ENCODE data around the gene PNPLA6.

PNPLA6 gene

DNA sequence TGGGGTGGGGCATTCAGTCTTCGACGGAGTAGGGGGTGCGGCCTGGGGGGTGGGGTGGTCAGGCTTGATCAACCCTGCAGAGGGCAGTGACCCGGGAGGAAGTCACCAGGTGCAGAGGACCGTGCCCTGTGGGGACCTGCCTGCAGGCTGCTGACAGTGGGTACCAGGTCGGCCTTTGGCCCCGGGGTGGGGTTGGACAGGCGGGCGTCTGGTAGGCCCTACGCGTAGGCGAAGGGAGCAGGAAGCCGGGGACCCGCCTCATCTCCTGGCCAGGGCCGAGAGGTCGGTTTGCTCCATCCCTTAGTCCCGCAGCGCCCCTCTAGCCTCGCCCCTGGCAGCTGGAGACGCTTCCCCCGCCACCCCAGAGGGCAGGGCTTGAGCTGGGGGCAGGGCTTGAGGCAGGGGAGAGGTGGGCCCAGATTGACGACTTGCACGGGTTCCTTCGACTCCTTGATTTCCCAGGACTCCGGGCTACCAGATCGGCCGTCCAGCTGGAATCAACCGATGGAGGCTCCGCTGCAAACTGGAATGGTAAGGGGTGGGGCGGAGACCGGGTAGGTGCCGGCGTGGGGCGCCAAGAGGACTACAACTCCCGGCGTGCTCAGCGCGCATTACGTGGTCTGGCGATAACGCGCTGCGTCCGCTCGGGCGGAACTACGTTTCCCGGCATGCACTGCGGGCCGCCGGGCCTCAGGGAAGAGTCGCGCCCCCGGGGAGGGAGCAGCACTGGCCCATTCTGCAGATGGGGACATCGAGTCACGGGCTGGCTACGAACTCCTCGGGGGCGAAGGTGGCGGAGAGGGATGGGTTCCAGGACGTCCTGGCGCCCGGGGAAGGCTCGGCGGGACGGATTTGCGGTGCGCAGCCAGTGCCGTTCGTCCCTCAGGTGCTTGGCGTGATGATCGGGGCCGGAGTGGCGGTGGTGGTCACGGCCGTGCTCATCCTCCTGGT, at the start of gene PNPLA6:
PNPLA6 (plus strand) TSS at position 671 of the 951 bp plus-strand sequence; CDS start at position 743, 72 bp downstream.
- DNase-seq (ENCODE audit: low read depth in 2 of 3, low spot score in 2 of 3), result peak; percentile 84 to 90 (median 87)

DNA sequence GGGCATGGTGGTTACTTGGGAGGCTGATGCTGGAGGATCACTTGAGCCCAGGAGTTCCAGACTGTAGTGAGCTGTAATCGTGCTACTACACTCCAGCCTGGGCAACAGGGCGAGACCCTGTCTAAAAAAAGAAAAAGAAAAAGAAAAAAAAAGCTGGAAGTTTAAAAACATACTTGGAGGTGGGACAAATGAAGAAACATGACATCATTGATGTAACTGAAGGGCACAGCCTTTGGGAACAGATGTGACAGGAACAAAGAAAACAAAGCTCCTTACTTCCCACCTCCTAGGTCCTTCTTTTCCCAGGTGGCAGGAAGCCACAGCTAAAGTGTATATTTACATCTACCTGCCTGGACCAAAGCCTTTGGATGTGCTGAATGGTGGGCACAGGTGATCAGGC, 48.6 kb upstream of the PNPLA6 start:
- no peak for DNase-seq (ENCODE audit: low read depth in 2 of 3, low spot score in 2 of 3)

GRCh38 chr19:7488736-7489353, 46.7 kb upstream of the PNPLA6 start, which contains the start of gene PEX11G:
Gene PEX11G (minus strand): TSS chr19:7489035. CDS start chr19:7489010, 25 bp downstream.
- peak; percentile 81 to 89 (median 87) for DNase-seq (ENCODE audit: low read depth in 2 of 3, low spot score in 2 of 3)

DNA sequence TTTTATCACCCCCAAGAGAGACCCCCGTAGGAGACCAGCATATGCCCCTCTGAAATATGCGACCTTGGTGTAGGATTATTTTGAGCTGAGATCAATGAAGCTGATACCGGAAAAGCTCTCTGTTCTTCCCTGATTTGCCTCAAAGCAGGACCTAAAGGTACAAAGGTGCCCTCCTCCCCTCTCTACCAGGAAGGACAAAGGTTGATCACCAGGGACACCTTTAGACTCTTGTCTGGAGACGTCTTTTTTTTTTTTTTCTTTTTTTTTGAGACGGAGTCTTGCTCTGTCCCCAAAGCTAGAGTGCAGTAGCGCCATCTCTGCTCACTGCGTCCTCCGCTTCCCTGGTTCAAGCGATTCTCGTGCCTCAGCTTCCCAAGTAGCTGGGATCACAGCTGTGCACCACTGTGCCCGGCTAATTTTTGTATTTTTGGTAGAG, 45.9 kb upstream of the PNPLA6 start:
- DNase-seq (ENCODE audit: low read depth in 2 of 3, low spot score in 2 of 3), result no peak

GRCh38 chr19:7492142-7492541, 43.4 kb upstream of the PNPLA6 start:
- DNase-seq (ENCODE audit: low read depth in 2 of 3, low spot score in 2 of 3), result peak in 1 of 3 experiments; percentile 35

DNA sequence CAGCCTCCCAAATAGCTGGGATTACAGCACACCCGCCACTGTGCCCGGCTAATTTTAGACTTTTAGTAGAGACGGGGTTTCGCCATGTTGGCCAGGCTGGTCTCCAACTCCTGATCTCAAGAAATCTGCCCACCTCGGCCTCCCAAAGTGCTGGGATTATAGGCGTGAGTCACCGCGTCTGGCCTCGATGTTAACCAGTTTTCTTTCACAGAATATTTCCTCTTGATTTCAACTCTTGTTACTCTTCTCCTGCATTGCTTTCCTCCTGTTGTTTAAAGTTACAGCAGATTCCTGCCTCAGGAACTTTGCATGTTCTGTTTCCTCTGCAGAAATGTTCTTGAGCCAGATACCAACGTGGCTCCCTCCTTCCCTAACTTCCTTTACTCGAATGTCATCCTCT, 43.0 kb upstream of the PNPLA6 start:
- no peak for DNase-seq (ENCODE audit: low read depth in 2 of 3, low spot score in 2 of 3)

- DNase-seq (ENCODE audit: low read depth in 2 of 3, low spot score in 2 of 3), result no peak
Observed at GRCh38 chr19:7494416-7495098, 41.0 kb upstream of the PNPLA6 start.

DNA sequence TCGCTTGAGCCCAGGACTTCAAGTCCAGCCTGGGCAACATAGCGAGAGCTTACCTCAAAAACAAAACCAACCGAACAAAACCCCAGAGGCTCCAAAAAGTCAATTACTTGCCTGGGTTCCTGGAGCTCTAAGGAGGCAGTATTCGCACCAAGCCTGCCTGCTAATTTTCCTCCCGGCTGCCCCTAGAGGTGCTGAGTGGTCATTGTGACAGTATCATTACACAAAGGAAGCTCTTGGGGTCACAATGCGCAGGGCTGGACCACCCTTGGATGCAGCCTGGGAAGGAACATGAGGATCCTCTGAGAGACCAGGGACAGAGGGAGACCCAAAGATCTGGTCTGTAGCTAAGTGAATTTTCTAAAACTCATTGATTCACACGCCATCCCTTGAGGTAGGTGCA, 38.2 kb upstream of the PNPLA6 start:
- DNase-seq (ENCODE audit: low read depth in 2 of 3, low spot score in 2 of 3), result no peak

GRCh38 chr19:7500811-7501450, 34.6 kb upstream of the PNPLA6 start:
- peak in 2 of 3 experiments; percentile 28 to 38 for DNase-seq (ENCODE audit: low read depth in 2 of 3, low spot score in 2 of 3)

DNA sequence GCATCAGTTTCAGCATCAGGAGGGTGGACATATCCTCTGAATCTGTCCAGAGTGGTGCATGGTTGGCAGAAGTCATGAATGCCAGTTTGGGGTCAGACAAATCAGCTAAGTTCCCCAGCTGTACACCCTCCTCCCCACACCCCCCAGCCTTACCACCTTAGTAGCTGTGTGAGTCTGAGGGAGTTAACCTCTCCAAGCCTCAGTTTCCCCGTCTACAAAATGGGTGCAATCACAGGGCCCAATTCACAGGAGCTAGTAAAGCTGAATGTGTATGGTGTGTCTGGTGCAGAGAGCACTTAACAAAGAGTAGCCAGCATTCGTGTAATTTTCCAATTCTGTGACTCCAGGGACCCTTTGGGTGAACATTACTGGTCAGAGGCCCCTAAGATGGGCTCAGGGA, 33.0 kb upstream of the PNPLA6 start:
- no peak for DNase-seq (ENCODE audit: low read depth in 2 of 3, low spot score in 2 of 3)

GRCh38 chr19:7504684-7505083, 30.8 kb upstream of the PNPLA6 start:
- no peak for DNase-seq (ENCODE audit: low read depth in 2 of 3, low spot score in 2 of 3)

DNA sequence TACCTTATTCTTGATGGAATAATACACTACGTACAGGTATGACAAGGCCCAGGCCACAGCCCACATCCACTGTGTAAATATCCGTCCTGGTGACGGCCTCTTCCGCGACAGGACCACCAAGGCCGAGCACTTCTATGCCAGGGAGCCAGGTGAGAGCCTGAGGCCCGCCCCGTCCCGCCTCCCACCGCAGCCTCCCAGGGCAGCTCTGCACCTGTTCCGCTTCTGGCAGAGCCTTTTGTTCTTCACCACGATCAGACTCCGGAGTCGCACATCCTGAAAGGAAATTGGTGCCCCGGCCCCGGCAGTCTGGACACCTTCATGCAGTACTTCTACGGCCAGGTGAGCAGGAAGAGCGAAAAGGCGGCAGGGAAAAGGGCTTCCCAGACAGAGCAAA, 30.2 kb upstream of the PNPLA6 start:
- no peak for DNase-seq (ENCODE audit: low read depth in 2 of 3, low spot score in 2 of 3)

DNA sequence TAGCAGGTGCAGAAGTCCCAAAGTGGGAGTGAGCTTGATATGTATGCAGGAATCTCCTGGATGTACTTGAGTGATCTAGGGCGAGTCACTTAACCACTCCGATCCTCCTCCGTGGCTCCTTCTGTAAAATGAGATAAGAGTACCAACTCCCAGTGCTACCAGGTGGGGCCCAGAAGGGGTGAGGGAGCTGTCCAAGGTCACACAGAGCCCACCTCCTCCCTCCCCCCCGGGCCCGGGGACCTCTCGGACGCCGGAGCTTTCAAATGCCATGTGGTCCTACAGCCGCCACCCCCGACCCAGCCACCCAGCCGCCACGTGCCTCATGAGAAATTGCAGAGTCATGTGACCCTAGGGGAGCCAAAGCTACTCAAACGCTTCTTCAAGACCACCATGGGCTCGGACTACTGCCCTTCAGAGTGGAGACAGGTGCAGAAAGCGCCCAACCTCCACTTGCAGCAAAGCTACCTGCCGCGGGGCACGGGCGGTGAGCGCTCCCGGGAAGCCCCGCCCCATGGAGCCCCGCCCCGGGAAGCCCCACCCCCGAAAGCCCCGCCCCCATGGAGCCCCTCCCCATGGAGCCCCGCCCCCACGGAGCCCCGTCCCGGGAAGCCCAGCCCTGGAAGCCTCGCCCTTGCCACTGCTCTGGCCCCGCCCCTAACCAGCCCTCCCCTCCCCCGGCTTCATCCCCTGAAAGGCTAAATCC, 29.7 kb upstream of the PNPLA6 start:
- DNase-seq (ENCODE audit: low read depth in 2 of 3, low spot score in 2 of 3), result no peak

- no peak for DNase-seq (ENCODE audit: low read depth in 2 of 3, low spot score in 2 of 3)
Observed at GRCh38 chr19:7506385-7507328, 28.9 kb upstream of the PNPLA6 start.

GRCh38 chr19:7507884-7508283, 27.6 kb upstream of the PNPLA6 start:
- DNase-seq (ENCODE audit: low read depth in 2 of 3, low spot score in 2 of 3), result no peak

- no peak for DNase-seq (ENCODE audit: low read depth in 2 of 3, low spot score in 2 of 3)
Observed at GRCh38 chr19:7509625-7510024, 25.9 kb upstream of the PNPLA6 start.

- DNase-seq (ENCODE audit: low read depth in 2 of 3, low spot score in 2 of 3), result no peak
Observed at GRCh38 chr19:7512400-7512851, 23.1 kb upstream of the PNPLA6 start.

DNA sequence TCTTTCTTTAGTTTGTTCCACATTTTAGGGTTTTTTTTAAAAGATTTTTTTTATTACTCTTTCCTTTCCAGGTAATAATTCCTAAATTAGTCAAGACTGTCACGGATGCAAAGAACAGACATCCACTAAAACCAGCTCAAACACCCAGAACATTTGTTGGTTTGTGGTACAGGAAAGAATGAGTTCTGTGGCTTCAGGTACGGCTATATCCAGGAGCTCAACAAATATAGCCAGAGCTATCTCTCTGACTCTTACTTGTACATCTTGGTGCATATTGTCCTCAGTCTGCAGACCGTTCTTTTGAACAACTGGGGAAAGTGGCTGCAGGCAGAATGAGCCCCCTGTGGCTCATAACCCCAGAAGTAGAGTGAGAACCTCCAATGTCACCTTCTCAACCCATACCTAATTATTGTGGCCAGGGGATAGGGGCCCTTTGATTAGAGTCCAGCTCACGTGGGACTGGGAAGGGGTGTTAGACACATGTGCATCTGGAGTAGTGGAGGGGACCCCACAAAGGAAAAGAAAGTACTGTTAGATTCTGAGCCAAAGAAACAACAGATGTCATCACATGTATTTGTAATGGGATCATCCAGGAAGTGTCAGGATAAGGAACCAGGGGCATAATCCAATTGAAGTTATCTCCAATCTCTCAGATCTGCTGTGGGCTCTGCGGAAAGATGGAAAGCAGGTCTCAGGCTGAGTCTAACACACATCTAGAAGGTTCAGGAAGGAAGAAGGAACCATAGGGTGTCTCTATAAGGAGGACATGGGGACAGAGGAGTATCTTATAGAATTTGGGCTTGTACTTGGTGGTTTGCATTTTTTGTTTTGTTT, 21.5 kb upstream of the PNPLA6 start:
- DNase-seq (ENCODE audit: low read depth in 2 of 3, low spot score in 2 of 3), result no peak

All from activated CD8-positive, alpha-beta memory T cell treated with anti-CD3 and anti-CD28 coated beads for 48 hours (primary cell).